ENCODE data around the gene MRPL22. TPM values are rescaled to one million over a fixed set of nuclear protein-coding genes. Genes with fewer than 3 reads are reported as not detected.
A peak's percentile ranks its signal among the peaks of the same experiment; 100 is the strongest.
"Not testable (repeated sequence)": the region's sequence is repeated elsewhere in the genome, so short reads cannot be mapped to it uniquely, and the experiment has no call there.

The MRPL22 gene
- total RNA-seq, 4 donors from 2014 or later, result 17.0 to 29.9 (median 21.6) TPM

- H3K27ac ChIP-seq, result no peak overlapping the region
- no peaks in the 10 kb centered on the region for H3K4me1 ChIP-seq
Measured at GRCh38 chr5:154972476-154973080, 31.7 kb downstream of the MRPL22 start.

DNA sequence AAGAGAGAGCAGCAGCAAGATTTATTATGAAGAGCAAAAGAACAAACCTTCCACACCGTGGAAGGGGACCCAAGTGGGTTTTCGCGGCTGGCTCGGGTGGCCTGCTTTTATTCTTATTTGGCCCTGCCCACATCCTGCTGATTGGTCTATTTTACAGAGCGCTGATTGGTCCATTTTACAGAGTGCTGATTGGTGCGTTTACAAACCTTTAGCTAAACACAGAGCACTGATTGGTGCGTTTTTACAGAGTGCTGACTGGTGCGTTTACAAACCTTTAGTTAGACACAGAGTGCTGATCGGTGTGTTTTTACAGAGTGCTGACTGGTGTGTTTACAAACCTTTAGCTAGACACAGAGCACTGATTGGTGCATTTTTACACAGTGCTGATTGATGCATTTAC is 35.2 kb downstream of the MRPL22 start:
- H3K27me3 ChIP-seq; H3K27ac ChIP-seq; H3K4me3 ChIP-seq; intact Hi-C loops (cut with DNase I); H3K36me3 ChIP-seq; H3K4me1 ChIP-seq; DNase-seq; H3K9me3 ChIP-seq: not testable (repeated sequence)
- 93 to 97% methylated on average over 6 to 9 of the region's 9 CpGs for WGBS, 2 donors

More at GRCh38 chr5:154972476-154973080, 31.7 kb downstream of the MRPL22 start:
- Histone ChIP-seq H3K4me3 (no peak overlapping the region), H3K27me3 (no peaks in the 10 kb centered on the region), H3K9me3 (no peaks in the 10 kb centered on the region), H3K36me3 (peaks cover 0 to 24% (median 0%) of the 10 kb centered on the region in 3 donors)
- intact Hi-C loops (cut with DNase I), result no loop called here
- DNase-seq, result no peak
- TF ChIP-seq POLR2A (IDR thresholded peaks at IDR 0.05), result no peak
- TF ChIP-seq, protein P1, sequence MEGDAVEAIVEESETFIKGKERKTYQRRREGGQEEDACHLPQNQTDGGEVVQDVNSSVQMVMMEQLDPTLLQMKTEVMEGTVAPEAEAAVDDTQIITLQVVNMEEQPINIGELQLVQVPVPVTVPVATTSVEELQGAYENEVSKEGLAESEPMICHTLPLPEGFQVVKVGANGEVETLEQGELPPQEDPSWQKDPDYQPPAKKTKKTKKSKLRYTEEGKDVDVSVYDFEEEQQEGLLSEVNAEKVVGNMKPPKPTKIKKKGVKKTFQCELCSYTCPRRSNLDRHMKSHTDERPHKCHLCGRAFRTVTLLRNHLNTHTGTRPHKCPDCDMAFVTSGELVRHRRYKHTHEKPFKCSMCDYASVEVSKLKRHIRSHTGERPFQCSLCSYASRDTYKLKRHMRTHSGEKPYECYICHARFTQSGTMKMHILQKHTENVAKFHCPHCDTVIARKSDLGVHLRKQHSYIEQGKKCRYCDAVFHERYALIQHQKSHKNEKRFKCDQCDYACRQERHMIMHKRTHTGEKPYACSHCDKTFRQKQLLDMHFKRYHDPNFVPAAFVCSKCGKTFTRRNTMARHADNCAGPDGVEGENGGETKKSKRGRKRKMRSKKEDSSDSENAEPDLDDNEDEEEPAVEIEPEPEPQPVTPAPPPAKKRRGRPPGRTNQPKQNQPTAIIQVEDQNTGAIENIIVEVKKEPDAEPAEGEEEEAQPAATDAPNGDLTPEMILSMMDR (IDR thresholded peaks at IDR 0.05), result peak in 5 of 6 experiments; percentile 13 to 56 (median 43)
- 76 to 81% methylated on average over 2 of the region's 2 CpGs for WGBS, 2 donors

DNA sequence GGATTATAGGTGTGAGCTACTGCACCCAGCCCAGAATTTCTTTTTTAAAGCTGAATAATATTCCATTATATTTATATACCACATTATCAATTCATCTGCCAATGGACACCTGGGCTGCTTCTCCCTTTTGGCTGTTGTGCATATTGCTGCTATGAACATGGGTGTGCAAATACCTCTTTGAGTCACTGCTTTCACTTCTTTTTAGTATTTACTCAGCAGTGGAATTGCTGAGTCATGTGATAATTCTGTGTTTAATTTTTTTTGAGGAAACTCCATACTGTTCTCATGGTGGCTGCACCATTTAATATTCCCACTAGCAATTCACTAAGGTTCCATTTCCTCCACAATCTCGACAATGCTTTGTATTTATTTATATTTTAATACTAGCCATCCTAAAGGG is 36.5 kb downstream of the MRPL22 start:
- WGBS, 2 donors, result 31 to 75% methylated on average over 1 of the region's 1 CpG
- intact Hi-C loops (cut with DNase I), result no loop called here
- Histone ChIP-seq H3K27ac (no peak overlapping the region), H3K4me3 (no peak overlapping the region), H3K9me3 (no peaks in the 10 kb centered on the region), H3K27me3 (no peaks in the 10 kb centered on the region), H3K4me1 (no peaks in the 10 kb centered on the region), H3K36me3 (peaks cover 0 to 6% (median 0%) of the 10 kb centered on the region in 3 donors)
- no peak for DNase-seq
- TF ChIP-seq, protein P1 (IDR thresholded peaks at IDR 0.05), result no peak
- TF ChIP-seq POLR2A (IDR thresholded peaks at IDR 0.05), result no peak

GRCh38 chr5:154978294-154978693 is 37.4 kb downstream of the MRPL22 start:
- 91% methylated on average over 2 of the region's 2 CpGs for WGBS, 2 donors

GRCh38 chr5:154984946-154985516 is 44.2 kb downstream of the MRPL22 start:
- Histone ChIP-seq H3K4me1 (no peaks in the 10 kb centered on the region), H3K27me3 (peaks cover 0 to 9% (median 0%) of the 10 kb centered on the region in 4 donors), H3K9me3 (no peaks in the 10 kb centered on the region), H3K27ac (no peak overlapping the region), H3K4me3 (no peak overlapping the region), H3K36me3 (no peaks in the 10 kb centered on the region)
- DNase-seq, result no peak
- WGBS, 2 donors, result 63 to 70% methylated on average over 8 of the region's 8 CpGs
- intact Hi-C loops (cut with DNase I), result no loop called here
- TF ChIP-seq POLR2A (IDR thresholded peaks at IDR 0.05), result no peak

More at GRCh38 chr5:154978294-154978693, 37.4 kb downstream of the MRPL22 start:
- H3K27me3 ChIP-seq; H3K36me3 ChIP-seq; H3K4me3 ChIP-seq; intact Hi-C loops (cut with DNase I); H3K9me3 ChIP-seq; H3K27ac ChIP-seq; H3K4me1 ChIP-seq; DNase-seq: not testable (repeated sequence)

GRCh38 chr5:154986151-154986550 is 45.3 kb downstream of the MRPL22 start:
- 60 to 72% methylated on average over 4 of the region's 4 CpGs for WGBS, 2 donors
- no peak for DNase-seq
- intact Hi-C loops (cut with DNase I), result no loop called here
- H3K27ac ChIP-seq, result no peak overlapping the region
- H3K27me3 ChIP-seq, result peaks cover 0 to 9% (median 0%) of the 10 kb centered on the region in 4 donors
- H3K9me3 ChIP-seq, result no peaks in the 10 kb centered on the region
- TF ChIP-seq, protein P1 (IDR thresholded peaks at IDR 0.05), result no peak
- no peak for TF ChIP-seq POLR2A (IDR thresholded peaks at IDR 0.05)
- H3K4me3 ChIP-seq, result no peak overlapping the region
- no peaks in the 10 kb centered on the region for H3K4me1 ChIP-seq
- no peaks in the 10 kb centered on the region for H3K36me3 ChIP-seq

All from esophagus squamous epithelium (tissue), 5 donors.